HG02763 (cell line): ENCODE measurements around the gene ASB6.
A peak's percentile ranks its signal among the peaks of the same experiment; 100 is the strongest.

Source experiments
- ATAC-seq: cut with Tn5 transposase; IDR thresholded peaks from one replicate; pipeline ENCODE4 v1.9.1; 2021; ENCODE audit warnings: mild to moderate bottlenecking, moderate library complexity; ENCODE audit not compliant: unreplicated experiment

ASB6 gene

GRCh38 chr9:129641750-129642585 is at the start of gene ASB6:
Gene ASB6 (minus strand): TSS chr9:129642151. CDS start chr9:129641999, 152 bp downstream.
- ATAC-seq = peak; percentile 86

DNA sequence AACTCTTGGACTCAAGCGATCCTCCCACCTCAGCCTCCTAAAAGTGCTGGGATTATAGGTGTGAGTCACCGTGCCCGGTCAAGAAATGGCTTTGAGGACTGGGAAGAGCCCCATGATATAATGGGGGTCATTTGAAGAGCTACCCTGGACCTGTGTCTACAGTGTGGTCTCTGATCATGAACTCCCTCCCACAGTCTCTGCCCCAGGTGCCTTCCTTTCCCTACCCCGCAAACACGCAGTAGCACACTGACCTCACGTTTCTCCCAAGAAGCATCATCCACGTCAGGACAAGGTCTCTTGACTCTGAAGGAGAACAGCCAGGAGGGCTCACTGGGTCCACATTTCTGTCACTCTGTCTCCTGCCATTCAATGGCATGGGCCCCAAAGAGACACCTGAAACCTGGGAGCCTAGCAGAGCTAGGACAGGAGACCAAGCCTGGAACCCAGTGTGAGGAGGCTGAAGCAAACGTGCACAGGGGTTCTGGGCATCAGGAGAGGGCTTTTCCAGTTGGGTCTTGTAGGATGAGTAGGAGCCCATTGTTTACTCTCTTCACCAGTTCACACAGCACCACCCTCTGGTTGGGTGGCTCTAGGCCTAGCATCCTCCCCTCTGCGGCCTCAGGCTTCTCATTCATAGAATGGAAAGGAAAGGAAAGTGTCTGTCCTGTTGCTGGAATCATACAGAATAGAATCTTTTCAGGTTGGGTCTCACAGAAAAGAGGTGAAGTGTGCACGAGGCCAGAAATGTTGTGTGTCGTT is 46.5 kb upstream of the ASB6 start:
- ATAC-seq = no peak

DNA sequence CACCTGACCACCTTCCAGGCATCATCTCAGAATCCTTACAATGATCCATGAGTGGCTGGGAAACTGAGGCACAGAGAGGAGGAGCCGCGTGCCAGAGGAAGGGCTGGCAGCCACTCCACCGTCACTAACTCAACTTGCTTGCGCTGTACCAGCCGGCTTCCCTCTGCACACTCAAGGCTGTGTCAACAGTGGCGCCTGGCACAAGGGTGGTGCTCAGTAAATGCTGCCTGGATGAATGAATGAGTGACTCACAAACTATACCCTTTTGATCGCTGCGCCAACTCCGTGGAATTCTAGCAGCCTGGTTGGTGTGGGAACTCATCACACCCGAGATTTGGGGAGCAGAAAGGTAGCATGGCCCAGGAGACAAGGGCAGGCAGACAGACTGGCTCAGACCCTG is 45.4 kb upstream of the ASB6 start:
- no peak for ATAC-seq

DNA sequence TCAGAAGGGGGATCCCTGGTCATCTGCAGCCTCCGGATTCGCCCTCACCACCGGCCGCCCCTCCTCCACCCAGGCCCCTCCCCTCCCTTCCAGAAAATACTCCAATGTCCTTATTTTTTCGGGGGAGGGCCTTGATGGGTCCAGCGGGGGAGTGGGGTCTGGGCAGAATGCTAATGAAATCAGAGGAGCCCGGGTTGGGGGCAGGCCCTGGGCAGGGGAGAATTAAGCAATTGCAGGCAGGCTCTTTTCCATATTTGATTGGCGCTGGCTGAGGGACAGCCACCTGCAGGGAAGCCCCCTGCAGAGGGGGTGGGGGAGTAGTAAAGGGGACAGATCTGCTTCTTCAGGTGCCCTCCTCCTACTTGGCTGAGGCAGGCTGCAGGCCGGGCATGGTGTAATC is 44.8 kb upstream of the ASB6 start:
- ATAC-seq = no peak

GRCh38 chr9:129685933-129686259 is 43.9 kb upstream of the ASB6 start:
- ATAC-seq = no peak

- ATAC-seq = no peak
Observed at GRCh38 chr9:129685220-129685932, 43.4 kb upstream of the ASB6 start.

DNA sequence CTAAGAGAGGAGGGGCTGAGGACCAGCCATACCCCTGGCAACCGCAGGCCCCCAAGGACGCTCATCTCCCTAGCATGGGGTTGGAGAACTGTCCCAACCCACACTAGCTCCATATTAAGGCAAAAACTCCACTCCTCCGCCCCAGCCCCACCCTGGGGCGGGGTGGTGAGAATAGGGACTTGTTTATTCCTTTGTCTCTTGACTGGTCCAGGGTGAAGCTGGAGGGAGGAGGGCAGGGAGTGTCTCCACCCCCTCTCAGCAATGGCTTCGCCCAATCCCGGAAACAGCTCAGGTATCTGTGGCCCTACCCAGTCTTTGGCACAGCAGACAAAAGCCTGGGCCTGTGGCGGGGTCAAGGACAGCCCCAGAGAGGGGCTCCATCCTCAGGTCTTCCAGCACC is 40.4 kb upstream of the ASB6 start:
- no peak for ATAC-seq

GRCh38 chr9:129681924-129682323 is 40.0 kb upstream of the ASB6 start:
- no peak for ATAC-seq

- no peak for ATAC-seq
Observed at GRCh38 chr9:129679537-129679936, 37.6 kb upstream of the ASB6 start.

- no peak for ATAC-seq
Observed at GRCh38 chr9:129678844-129679243, 36.9 kb upstream of the ASB6 start.

GRCh38 chr9:129677456-129677855 is 35.5 kb upstream of the ASB6 start:
- ATAC-seq = no peak

- no peak for ATAC-seq
Observed at GRCh38 chr9:129676975-129677374, 35.0 kb upstream of the ASB6 start.

DNA sequence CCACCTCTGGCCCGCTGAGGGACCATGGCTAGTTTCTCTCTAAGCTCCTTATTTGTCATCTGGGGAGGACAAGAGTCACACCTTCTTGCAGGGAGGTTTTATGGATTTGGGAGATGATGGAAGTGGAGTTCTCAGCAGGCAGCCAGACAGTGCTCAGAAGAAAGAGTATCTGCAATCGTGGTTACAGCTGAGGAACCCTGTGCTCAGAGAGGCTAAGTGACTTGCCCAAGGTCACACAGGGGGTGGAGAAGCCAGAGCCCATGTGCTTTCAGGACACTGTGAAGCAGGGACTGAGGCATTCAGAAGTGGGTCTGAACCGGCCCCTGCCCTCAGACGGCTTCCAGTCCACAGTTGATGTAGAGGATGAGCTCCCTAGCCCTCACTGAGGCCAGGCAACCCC is 34.3 kb upstream of the ASB6 start:
- no peak for ATAC-seq

DNA sequence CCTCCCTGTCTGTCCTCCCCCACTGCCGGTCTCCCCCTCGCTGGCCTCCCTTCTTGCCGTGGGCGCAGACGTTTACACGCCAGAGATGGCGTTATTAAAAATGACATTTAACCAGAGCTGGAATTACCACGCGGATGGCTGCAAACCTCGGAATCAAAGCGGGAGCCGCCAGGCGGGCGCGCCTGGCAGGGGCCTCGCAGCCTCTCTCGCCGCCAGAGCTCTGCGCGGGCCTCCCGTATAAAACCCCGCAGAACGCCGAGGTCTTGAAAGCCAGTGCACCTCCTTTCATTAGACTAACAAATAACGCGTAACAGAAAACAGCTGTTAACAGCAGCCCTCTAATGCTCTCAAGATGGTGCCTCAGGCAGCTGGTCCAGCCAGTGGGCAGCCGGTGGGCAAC is 33.7 kb upstream of the ASB6 start:
- ATAC-seq = no peak

DNA sequence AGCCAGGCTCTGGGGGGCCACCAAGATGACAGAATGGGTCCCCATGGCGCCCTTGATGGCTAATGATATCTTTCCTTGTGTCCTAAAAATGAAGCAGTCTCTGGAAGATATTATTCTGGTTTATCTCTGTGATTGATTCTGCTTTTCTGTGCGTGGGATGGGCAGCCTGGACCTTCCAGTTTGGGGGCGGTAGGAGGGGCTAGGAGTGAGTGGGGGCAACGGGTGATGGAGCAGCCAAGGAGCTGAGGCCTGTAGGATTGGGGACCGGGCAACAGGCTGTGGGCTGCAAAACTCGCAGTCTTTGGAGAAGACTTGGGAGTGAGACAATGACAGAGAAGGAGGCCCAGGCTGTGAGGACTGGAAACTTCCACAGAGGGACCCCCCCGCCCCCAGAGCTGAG is 32.3 kb upstream of the ASB6 start:
- ATAC-seq = no peak

DNA sequence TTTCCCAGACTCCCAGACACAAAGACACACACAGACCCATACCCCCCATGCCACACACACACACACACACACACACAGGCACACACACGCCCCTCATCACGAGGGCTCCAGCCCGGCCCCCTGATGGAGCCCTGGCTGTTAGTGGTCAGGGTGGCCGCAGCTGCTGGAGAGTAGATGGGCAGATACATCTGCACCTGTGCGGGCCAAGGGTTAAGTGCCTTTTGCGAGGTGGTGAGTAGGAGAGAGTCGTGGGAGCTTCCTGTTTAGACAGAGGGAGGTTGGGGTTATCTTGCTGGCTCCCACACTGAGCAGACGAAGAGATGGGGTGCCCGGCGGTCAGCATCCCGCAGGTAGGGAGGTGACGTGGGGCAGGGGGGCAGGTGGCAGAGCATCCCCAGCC is 31.7 kb upstream of the ASB6 start:
- ATAC-seq = no peak

DNA sequence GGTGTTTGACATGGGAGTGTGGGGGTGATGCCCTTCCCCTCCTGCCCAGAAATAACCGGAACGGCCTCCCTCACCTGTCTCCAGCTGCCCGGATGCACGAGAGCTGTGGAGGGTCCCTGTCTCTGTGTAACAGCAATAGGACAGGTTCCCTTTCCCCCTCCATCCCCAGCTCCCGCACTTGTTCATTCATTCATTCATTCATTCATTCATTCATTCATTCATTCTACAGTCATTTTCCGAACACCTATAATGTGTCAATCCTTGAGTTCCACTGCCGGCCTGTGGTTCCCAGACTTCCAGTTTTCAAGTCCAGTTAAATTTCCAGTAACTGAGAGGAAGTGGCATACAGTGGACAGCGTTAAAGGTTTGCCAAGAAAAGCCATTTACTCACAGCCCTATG is 30.8 kb upstream of the ASB6 start:
- ATAC-seq = no peak

DNA sequence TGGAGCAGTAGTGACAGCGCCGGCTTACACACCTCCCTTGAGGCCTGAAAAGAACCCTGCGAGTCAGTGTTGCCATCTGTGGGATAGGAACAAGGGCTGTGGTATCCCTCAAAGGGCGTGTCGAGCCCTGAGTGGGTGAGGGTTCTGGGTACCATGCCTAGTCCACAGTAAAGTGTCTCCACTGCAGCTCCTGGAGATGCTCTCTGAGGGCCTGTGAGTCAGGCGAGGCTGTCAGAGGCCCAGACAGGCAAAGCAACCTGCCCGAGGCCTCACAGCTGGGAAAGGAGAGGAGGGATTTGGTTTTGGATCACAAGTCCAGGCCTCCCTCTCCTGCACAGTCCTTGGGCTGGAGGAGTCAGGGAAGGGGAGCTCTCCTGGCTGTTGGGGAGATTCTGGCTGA is 29.6 kb upstream of the ASB6 start:
- ATAC-seq = no peak

- ATAC-seq = no peak
Observed at GRCh38 chr9:129671065-129671464, 29.1 kb upstream of the ASB6 start.

- no peak for ATAC-seq
Observed at GRCh38 chr9:129669946-129670345, 28.0 kb upstream of the ASB6 start.

DNA sequence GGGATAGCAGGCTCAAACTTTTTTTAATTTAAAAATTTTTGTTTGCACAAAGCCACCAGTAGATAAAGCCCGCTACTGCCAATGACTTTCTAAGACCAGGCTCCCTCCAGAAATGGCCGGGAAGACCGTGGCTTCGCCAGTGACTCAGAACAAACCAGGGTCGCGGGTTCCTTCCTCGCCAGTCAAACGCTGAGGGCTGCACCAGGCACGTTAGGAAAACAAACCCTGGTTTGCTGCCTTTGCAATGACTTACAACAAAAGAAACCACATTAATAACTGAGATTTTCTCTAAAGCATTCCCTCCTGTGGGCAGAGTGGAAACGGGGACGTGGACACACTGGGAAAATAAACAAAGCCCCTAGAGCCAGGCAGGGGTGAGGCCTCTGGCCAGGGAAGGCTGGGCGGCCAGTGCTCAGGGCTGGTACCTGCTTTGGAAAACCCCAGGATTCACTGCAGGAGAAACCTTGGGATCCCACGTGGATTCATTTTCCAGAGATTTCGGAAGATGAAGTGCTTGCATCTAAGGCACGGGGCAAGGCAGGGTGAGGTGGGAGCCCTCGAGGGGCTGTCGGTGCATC is 27.3 kb upstream of the ASB6 start:
- ATAC-seq = no peak
